Stimulated activated CD4-positive, alpha-beta T cell treated with anti-CD3 and anti-CD28 coated beads, Interleukin-1b, Interleukin-23, amount 100 ng/mL, for 24 hours (primary cell): ENCODE results near the gene TFAP2E.

Experiments
- DNase-seq, 4 experiments: peaks; one replicate each; pipeline ENCODE4 v3.0.0-alpha.2; 2020; ENCODE audit warnings: low read depth in 4 of 4, low spot score in 1 of 4

Gene TFAP2E

DNA sequence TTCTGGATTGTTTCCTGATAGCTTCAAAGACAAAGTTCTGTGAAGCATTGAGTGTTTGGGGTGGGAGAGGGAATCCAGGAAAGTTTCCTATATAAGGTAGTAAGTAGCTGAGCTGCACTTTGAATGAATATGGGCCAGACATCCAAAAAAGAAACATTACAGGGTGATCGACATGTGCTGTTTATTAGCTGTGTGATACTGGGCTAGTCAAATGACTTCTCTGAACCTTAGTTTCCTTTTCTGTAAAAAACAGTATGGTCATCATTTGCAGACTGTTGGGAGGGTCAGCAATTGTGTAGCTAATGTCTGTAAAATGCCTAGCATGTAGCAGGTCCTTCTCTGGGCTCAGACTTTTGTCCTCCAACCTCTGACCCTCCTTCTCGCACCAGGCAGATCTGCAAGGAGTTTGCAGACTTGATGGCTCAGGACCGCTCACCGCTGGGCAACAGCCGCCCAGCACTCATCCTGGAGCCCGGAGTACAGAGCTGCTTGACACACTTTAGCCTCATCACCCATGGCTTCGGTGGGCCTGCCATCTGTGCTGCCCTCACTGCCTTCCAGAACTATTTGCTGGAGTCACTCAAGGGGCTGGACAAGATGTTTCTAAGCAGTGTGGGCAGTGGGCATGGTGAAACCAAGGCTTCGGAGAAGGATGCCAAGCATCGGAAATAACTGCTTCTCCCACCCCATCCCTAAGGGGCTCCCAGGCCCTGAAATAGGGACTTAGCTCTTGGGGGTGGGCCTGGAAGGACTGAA is 21.1 kb downstream of the TFAP2E start:
- DNase-seq = no peak

DNA sequence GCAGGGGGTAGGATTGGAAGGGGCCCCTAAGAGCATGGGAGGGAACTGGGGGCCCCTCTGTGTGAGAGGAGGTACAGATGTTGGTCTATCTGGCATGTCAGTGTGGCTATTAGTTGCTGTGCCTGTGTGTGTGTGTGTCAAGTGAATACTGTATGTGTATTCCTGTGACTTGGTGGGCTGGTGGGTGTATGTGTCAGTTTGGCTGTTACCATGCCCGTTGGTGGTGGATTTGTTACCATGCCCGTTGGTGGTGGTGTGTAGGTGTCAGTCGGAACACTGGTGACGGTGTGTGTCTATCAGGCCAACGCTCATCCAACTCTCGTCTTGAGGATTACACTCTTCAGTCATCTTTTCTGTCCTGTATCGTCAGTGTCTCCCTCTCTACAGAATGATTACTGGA is 22.6 kb downstream of the TFAP2E start:
- no peak for DNase-seq

DNA sequence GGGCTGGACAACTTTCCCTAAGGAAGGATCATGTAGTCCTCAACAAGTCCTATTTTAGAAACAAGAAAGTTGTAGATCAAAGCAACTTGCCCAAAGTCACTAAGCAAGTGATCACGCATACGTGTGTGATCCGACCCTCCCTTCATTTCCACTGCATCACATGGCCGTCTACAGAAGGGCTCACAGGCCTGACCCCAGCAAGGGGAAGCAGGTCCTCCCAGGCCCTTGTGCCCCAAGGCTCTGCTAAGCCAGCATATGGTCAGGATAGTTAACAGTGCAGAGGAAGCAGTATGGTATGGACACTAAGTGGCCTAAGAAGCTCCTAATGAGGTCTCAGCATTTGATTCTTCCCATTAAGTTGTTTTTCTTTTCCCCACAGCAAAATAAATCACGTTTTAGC is 24.8 kb downstream of the TFAP2E start:
- DNase-seq = no peak

DNA sequence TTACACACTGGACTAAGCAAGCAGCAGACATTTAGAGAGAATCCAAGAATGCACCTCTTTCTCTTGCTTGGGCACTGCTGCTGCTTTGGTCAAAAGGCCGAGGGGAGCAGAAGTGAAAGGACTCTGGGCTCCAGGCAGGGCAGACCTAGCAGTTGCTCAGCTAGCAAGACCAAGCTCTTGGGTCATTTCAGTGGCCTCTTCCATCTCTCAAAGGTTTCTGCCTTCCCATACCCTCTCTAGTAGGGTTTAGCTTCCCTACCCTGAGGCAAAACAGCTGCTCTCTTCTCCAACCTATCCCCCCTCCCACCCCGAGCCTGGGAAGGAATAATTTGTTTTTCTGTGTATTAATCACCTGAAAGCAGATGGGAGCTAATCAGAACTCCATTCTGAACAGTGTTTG is 25.8 kb downstream of the TFAP2E start:
- no peak for DNase-seq

DNA sequence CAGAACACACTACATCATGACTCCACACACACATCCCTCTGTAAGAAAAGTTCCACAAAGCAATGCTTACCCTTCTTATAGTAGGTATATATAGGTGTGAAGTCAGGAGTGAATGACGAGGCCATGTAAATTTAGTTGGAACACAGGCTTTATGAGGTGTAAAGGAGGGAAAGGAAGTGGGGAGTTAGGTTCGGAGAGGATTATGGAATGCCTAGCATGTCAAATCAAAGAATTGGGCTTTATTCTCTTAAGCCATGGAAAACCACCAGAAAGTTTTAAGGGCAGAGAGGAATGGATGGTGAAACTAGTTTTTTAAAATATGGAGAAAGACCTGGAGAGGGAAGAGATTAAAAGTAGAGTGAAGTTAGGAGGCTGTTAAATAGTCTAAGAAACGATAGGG is 26.3 kb downstream of the TFAP2E start:
- no peak for DNase-seq

DNA sequence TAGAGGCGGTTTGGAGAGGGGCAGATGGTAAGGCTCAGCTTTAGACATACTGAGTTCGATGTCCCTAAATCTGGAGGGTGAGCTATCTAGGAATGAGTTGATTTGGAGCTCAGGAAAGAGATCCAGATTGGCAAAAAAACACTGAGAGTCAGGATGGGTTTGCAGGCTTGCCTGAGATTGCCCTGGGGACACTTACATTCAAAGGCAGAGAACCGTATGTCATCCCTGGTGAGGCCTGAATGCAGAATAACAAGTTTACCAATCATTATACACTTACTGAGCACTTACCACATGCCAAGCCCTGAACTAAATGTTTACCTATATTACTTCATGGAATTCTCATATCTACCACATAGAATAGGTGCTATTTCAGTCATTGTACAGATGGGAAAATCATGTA is 27.5 kb downstream of the TFAP2E start:
- DNase-seq = no peak

DNA sequence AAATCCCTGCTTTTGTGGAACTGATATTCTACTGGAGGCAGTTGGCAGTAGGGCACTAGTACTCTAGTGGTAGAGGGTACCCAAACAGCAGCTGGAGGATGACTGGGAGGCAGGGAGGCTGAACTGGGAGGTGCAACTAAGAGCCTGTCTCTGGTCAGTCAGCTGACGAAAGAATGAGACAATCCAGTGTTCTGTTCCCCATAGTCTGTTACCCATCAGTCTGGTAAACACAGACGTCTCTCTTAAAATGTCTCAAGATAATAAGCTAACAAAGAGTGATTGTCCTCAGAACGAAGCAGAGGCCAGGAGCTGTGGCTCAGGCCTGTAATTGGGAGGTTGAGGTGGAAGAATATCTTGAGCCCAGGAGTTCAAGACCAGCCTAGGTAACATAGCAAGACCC is 30.4 kb downstream of the TFAP2E start:
- no peak for DNase-seq

DNA sequence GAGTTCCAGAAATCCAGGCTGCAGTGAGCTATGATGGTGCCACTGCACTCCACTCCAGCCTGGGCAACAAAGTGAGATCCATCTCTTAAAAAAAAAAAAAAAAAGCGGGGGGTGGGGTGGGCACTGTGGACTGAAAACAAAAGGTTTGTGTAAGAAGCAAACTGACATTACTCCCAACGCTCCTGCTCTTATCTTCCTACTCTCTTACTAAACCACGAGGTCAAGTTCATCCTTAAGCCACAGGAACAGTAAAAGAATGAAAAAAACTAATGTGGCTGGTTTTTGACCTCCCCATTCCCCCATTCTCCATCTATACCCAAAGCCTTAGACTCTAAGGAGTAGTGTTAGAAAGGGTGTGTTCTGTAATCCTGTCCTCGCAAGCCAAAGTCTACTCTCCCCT is 30.8 kb downstream of the TFAP2E start:
- DNase-seq = no peak

DNA sequence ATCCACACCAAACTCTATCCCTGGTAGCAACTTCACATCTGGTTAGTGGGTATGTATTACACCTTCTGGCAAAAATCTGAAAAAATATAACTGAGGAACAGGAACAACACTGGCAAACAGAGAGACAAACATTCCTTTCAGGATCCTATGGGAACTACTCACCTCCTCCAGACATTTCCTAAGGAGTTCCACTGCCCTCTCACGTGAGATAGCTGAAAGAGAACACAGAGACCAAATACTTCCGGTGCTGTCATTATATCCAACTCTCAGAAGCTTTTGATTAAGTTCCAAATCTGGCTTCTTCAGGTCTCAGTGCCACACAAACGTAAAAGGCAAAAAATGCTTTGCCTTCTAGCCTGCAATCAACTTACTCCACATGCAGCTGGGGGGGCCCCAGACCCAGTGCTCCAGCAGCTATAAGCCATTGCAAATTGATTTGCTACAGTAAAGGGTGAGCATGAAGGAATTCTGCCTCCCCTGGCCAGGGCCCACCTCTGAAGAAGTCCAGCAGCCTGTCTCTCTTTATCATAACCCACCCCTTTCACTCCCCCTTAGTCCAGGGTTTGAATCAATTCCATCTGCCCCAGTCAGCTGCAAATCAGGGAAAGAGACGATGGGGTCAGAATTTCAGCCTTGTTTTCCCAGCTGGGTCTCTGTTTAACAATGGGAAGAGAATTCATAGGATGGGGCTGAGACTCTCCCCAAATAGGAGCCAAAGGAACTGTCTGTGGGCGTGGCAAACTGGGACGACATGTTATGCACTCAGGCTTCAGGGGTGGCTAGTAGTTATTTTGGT is 32.2 kb downstream of the TFAP2E start:
- no peak for DNase-seq

DNA sequence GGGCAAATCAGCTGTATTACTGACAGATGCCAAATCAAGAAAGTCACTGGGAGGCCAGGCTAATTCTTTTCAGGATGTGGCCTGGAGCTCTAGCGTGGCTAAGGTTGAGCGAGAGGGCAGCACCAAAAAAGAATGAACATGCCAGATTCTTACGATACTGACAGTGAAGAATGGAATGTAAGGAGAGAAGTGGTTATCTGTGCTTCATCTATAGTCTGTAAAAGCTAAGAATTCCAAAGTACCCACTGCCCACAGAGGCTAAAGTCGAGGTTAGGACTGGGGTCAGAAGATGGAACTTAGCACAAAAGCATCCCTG is 32.7 kb downstream of the TFAP2E start:
- no peak for DNase-seq

DNA sequence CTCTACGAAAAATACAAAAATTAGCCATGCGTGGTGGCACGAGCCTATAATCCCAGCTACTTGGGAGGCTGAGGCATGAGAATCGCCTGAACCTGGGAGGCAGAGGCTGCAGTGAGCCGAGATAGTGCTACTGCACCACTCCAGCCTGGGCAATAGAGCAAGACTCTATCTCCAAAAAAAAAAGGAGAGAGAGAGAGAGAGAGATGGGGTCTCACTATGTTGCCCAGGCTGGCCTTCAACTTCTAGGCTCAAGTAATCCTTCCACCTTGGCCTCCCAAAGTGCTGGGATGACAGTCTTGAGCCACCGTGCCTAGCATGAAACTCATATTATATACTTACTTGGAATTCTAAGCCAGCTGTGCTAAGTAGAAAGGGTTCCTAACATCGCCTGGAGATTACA is 38.5 kb downstream of the TFAP2E start:
- DNase-seq = no peak

DNA sequence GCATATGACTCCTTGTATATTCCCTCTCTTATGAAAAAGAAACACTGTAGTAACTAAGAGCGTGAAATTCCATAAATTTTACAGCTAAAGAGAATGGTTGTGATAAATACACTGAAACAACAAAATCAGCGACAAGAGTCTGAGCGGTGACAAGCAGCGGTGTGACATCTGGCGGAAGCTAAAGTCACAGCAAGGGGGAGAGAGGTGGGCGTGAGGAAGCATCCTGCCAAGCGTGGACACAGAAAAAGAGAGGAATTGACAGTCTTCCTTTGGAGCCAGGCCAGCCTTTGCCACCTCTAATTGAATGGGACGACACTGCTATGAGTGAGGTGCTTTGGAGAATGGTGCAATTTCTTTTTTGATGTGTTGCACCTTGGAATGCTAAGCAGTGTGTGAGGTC is 42.3 kb downstream of the TFAP2E start:
- no peak for DNase-seq

DNA sequence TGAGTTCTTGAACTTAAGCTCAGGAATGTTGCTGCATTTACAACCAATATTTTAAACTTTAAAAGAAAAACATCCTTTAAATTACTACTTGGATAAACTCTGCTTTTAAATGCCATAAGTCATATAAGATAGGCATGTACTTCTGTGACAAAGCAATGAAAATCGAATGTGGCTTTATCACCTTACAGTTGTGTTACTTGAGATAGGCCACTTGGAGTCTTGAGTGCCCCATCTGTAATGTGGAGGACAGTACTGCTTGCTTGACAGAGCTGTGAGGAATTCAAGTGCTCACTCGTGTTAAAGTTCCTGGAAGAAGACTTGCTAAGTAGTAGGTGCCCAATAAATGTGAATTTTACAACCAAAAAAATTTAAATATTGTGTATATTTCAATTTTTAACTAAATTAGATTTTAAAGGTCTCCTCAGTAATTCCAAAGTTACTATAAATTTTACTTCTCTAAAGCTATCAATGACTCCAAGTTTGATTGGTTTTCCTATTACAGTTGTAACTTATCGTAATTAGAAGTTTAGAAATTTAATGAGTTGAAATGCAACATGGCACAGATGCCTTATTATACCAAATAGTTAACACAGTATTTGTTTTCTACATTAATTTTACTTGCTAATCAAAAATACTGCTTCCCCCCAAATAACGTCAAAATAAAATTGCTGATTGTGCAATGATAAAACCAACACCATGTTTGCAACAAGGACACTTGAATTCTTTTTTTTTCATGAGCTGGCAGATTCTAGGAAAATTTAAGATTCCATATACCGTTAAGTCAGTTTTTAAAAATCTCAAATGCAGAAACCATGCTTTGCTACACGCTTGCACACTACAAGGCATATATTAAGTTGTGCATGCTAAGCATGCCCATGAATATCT is 46.4 kb downstream of the TFAP2E start:
- DNase-seq = no peak

DNA sequence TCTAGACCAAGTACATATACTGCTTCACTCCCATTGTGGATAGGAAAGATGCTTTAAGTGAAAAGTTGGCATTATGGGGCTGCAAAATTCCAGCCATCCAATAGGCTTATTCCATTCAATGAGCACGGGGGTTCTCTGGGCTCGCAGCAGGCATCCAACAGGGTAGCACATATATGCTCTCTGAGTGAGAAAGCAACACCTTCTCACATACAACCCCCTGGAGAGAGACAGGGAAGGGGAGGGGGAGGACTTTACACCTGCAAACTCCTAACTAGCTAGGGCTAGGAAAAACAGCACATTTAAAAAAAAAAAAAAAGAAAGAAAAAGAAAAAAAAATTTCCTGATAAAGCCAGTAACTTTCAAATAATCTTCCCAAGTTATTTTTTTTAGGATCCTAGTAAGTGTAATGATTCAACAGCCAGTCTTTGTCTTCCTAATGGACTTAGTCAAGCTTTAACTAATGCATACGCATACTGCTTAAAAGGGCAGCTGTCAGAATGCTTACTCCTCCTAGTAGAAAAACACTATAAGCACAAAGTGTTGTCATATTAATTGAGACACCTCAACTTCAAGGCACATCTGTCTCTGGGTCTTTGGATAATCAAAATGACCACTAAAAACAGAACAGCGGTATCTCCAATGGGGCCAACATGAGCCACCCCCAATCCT is 49.5 kb downstream of the TFAP2E start:
- no peak for DNase-seq

DNA sequence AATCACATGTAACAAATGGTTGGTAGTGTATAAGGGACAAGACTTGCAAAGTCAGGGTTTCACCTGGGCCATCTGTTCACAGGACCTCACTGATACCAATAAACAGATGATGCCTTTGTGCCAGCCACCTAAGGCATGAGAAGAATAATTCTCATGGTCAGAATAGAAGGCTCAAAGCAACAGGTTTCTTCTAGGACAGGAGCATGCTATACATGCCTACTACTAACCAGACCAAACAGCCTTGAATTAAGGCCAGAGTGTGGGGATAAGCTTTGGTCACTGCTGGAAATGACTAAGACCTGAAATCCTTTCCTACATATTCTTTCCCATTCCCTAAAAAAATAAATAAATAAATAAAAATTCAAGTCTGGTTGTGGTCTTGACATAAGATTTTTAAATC is 50.7 kb downstream of the TFAP2E start:
- no peak for DNase-seq

DNA sequence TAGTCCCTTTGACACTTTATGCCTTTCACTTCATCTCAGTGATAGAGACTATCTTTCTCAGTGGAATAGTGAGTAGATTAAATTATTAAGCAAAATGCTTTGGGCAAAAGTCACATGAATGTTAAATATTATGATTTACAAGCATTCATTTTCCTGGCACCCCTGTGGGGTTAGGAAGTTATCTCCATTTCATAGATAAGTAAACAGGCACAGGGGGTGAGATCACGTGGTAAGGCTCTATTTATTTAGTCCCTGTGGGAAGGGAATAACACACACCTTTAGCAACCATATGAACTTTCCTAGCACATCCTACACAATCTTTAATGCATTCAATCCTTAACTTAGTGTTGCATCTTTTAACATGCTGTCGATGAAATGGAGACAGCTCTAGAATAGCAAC is 55.9 kb downstream of the TFAP2E start:
- DNase-seq = no peak

DNA sequence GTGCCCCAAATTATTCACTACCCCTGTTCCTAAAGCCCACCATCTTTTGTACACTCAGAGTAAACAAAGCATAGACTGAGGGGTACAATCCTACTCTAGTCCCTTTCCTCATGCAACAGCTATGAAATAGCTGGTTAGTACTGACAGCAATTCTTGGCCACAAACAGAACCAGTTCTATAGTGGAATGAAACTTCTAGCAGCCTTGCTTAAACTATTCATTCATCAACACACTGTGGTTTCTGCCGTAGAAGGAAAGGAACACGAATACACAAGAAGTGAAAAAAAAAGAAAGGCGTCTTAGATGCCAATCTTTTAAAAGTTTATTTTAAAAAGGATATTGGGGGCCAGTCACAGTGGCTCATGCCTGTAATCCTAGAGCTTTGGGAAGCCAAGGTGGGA is 58.3 kb downstream of the TFAP2E start:
- DNase-seq = no peak

DNA sequence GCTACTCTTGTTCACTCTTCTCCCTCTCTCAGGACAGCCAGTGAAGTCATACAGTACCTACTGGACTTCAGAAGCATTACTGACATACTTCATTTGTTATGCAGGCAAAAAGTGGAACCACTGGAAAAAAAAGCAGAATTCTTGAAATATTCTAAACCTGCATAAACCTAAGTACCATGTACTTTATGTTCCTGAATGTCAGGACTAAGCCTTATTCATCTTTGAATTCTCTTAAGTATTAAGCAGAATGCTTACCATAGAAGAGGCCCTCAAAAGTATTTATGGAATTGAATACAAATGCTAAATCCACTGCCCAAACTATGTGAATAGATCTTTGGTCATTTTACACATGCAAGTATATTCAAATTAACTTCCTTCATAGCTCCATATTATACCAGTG is 60.4 kb downstream of the TFAP2E start:
- DNase-seq = no peak

DNA sequence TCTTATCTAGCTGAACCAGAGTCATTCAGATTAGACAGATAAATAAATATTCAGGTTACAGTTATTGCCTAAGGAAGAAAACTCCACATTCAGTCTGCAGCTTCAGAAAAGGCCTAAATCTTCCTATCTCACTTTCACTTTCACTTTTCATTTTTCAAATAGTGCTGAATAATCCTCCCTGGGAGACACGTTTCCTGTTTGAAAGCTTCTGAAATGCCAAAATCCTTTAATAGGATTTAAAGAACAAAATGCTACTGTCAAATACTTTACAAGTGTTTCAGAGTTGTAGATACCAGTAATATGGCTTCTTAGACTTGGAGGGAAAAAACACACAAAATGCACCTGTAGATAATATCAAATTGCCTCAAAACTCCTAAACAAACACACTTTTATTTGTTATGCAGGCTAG is 64.3 kb downstream of the TFAP2E start:
- no peak for DNase-seq

DNA sequence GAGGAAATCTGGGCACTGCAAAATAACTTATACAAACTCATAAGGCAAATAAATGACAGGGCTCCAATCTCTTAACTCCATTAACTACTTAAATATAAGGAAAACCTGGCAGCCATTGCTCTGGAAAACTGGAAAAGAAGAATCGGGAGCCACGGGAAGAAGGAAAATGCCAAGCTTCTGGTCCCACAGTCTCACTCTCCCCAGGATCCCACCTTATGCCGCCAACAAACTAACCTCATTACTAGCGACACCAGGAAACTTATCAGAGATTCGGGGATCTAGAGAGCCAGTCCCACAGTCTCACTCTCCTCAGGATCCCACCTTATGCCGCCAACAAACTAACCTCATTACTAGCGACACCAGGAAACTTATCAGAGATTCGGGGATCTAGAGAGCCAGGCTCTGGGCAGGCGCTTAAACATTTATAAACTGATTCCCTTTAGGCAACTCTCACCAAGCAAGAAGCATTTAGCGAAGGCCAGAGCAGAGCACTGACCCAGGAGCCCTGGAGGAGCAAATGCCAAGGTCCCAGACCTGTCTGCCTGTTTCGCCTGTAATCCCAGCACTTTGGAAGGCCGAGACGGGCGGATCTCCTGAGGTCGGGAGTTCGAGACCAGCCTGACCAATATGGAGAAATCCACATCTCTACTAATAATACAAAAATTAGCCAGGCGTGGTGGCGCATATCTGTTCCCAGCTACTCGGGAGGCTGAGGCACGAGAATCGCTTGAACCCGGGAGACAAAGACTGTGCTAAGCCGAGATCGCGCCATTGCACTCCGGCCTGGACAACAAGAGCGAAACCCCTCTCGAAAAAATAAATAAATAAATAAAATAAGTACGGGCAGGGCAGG is 67.5 kb downstream of the TFAP2E start:
- DNase-seq = no peak
